Left forelimb (tissue), 1 donor: ENCODE measurements around the gene TRMT112.
"Not testable (repeated sequence)": the region's sequence is repeated elsewhere in the genome, so short reads cannot be mapped to it uniquely, and the experiment has no call there.

Source experiments
- DNase-seq: peaks from one replicate; pipeline ENCODE4 v3.0.0-alpha.2; 2018; ENCODE audit warnings: low spot score

Gene TRMT112

GRCh38 chr11:64331569-64332371, 14.4 kb upstream of the TRMT112 start:
- DNase-seq: no peak

GRCh38 chr11:64330888-64331287, 13.5 kb upstream of the TRMT112 start:
- DNase-seq: no peak

- no peak for DNase-seq
Observed at GRCh38 chr11:64327993-64328392, 10.6 kb upstream of the TRMT112 start.

- no peak for DNase-seq
Observed at GRCh38 chr11:64327375-64327774, 10.0 kb upstream of the TRMT112 start.

GRCh38 chr11:64324692-64325469, 7.5 kb upstream of the TRMT112 start:
- no peak for DNase-seq

- not testable (repeated sequence) for DNase-seq
Observed at GRCh38 chr11:64323984-64324383, 6.6 kb upstream of the TRMT112 start.

GRCh38 chr11:64323373-64323772, 6.0 kb upstream of the TRMT112 start:
- no peak for DNase-seq

GRCh38 chr11:64322925-64323260, 5.5 kb upstream of the TRMT112 start:
- DNase-seq: no peak

GRCh38 chr11:64321533-64321932, 4.2 kb upstream of the TRMT112 start:
- DNase-seq: no peak

GRCh38 chr11:64321026-64321425, 3.7 kb upstream of the TRMT112 start:
- no peak for DNase-seq

GRCh38 chr11:64320556-64320955, 3.2 kb upstream of the TRMT112 start:
- no peak for DNase-seq

GRCh38 chr11:64318766-64319761, 1.7 kb upstream of the TRMT112 start:
- DNase-seq: no peak

- peak; percentile 95 for DNase-seq
Observed at GRCh38 chr11:64317961-64318765, 804 bp upstream of the TRMT112 start, which contains the start of gene PRDX5. Gene PRDX5 (plus strand): TSS chr11:64318121. CDS start chr11:64318216, 95 bp downstream.

- DNase-seq: no peak
Observed at GRCh38 chr11:64316672-64317324, 561 bp downstream of the TRMT112 start.

GRCh38 chr11:64315667-64316526, 1.5 kb downstream of the TRMT112 start:
- DNase-seq: not testable (repeated sequence)

- no peak for DNase-seq
Observed at GRCh38 chr11:64314805-64315561, 2.4 kb downstream of the TRMT112 start.

- no peak for DNase-seq
Observed at GRCh38 chr11:64314146-64314804, 3.1 kb downstream of the TRMT112 start.

- no peak for DNase-seq
Observed at GRCh38 chr11:64313491-64314145, 3.7 kb downstream of the TRMT112 start.
